ENCODE data around the gene TBPL1. TPM values are rescaled to one million over a fixed set of nuclear protein-coding genes. Genes with fewer than 3 reads are reported as not detected.

Gene TBPL1
- total and polyA plus RNA-seq, 4 donors, result 5.4 to 34.6 (median 11.5) TPM

DNA sequence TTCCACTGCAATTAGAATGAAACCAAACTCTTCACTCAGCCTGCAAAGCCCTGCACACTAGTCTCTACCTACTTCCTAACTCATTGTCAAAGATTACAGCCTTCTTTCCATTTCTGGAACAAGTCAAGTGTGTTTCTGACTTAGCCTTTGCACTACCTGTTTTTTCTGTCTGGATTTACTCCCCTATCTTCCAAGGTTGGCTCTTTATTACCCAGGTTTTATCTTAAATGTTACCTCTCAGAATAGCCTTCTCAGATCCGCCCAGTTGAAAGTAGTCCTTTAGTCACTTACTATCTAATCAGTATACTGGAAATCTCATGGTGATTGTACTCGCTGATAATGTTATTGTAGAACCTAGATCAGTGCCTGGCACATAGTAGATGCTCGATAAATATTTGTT, 42.7 kb downstream of the TBPL1 start (continued):
- TF ChIP-seq HNF4A (conservative IDR thresholded peaks at IDR 0.05) (no peak), NR2F2 (IDR thresholded peaks at IDR 0.05) (no peak), HNF4G (IDR thresholded peaks at IDR 0.05) (no peak), RAD21 (IDR thresholded peaks at IDR 0.05) (no peak), JUND (IDR thresholded peaks at IDR 0.05) (no peak), FOXA2 (IDR thresholded peaks at IDR 0.05) (no peak)
- TF ChIP-seq, protein P1, sequence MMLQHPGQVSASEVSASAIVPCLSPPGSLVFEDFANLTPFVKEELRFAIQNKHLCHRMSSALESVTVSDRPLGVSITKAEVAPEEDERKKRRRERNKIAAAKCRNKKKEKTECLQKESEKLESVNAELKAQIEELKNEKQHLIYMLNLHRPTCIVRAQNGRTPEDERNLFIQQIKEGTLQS (IDR thresholded peaks at IDR 0.05), result no peak

DNA sequence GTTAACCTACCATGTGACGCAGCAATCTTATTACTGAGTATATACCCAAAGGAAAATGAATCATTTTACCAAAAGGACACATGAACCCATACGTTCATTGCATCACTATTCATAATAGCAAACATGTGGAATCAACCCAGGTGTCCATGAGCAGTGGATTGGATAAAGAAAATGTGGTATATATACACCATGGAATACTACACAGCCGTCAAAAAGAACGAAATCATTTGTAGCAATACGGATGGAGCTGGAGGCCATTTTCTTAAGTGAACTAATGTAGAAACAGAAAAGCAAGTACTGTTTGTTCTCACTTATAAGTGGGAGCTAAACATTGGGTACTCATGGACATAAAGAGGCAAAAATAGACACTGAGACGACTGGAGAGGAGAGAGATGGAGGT, 44.2 kb downstream of the TBPL1 start:
- no peak overlapping the region for H3K27ac ChIP-seq (ENCODE audit: low read depth in 1 of 2, low read length in 2 of 2)
- H3K4me3 ChIP-seq (ENCODE audit: low read depth in 1 of 3, low read length in 3 of 3), result no peak overlapping the region
- peaks cover 0 to 8% (median 0%) of the 10 kb centered on the region in 4 donors for H3K4me1 ChIP-seq (ENCODE audit: control insufficient read depth in 4 of 4, insufficient read depth in 4 of 4, low read length in 3 of 4)
- no peaks in the 10 kb centered on the region for H3K36me3 ChIP-seq (ENCODE audit: control insufficient read depth in 4 of 4, insufficient read depth in 3 of 4, low read depth in 1 of 4, low read length in 3 of 4)
- 98% methylated on average over 6 of the region's 6 CpGs for WGBS
- H3K27me3 ChIP-seq (ENCODE audit: control insufficient read depth in 4 of 4, insufficient read depth in 4 of 4, low read length in 3 of 4), result no peaks in the 10 kb centered on the region
- TF ChIP-seq RAD21 (IDR thresholded peaks at IDR 0.05) (no peak), HNF4A (conservative IDR thresholded peaks at IDR 0.05) (no peak), EGR1 (IDR thresholded peaks at IDR 0.05; ENCODE audit: low read depth in 2 of 2) (no peak), SP1 (IDR thresholded peaks at IDR 0.05) (no peak), TAF1 (conservative IDR thresholded peaks at IDR 0.05) (no peak), RXRA (IDR thresholded peaks at IDR 0.05) (no peak), FOXA1 (IDR thresholded peaks at IDR 0.05) (no peak)
- TF ChIP-seq, protein P2, sequence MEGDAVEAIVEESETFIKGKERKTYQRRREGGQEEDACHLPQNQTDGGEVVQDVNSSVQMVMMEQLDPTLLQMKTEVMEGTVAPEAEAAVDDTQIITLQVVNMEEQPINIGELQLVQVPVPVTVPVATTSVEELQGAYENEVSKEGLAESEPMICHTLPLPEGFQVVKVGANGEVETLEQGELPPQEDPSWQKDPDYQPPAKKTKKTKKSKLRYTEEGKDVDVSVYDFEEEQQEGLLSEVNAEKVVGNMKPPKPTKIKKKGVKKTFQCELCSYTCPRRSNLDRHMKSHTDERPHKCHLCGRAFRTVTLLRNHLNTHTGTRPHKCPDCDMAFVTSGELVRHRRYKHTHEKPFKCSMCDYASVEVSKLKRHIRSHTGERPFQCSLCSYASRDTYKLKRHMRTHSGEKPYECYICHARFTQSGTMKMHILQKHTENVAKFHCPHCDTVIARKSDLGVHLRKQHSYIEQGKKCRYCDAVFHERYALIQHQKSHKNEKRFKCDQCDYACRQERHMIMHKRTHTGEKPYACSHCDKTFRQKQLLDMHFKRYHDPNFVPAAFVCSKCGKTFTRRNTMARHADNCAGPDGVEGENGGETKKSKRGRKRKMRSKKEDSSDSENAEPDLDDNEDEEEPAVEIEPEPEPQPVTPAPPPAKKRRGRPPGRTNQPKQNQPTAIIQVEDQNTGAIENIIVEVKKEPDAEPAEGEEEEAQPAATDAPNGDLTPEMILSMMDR (IDR thresholded peaks at IDR 0.05; ENCODE audit: low read depth, low read length, missing input control), result no peak
- TF ChIP-seq, protein P1 (IDR thresholded peaks at IDR 0.05), result no peak
- TF ChIP-seq, protein P3, sequence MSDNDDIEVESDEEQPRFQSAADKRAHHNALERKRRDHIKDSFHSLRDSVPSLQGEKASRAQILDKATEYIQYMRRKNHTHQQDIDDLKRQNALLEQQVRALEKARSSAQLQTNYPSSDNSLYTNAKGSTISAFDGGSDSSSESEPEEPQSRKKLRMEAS (IDR thresholded peaks at IDR 0.05), result no peak
- TF ChIP-seq, protein P4, sequence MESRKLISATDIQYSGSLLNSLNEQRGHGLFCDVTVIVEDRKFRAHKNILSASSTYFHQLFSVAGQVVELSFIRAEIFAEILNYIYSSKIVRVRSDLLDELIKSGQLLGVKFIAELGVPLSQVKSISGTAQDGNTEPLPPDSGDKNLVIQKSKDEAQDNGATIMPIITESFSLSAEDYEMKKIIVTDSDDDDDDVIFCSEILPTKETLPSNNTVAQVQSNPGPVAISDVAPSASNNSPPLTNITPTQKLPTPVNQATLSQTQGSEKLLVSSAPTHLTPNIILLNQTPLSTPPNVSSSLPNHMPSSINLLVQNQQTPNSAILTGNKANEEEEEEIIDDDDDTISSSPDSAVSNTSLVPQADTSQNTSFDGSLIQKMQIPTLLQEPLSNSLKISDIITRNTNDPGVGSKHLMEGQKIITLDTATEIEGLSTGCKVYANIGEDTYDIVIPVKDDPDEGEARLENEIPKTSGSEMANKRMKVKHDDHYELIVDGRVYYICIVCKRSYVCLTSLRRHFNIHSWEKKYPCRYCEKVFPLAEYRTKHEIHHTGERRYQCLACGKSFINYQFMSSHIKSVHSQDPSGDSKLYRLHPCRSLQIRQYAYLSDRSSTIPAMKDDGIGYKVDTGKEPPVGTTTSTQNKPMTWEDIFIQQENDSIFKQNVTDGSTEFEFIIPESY (IDR thresholded peaks at IDR 0.05), result no peak
- no peak overlapping the region for H3K9ac ChIP-seq (ENCODE audit: low read depth in 1 of 2, low read length in 2 of 2)
- H3K9me3 ChIP-seq (ENCODE audit: control insufficient read depth in 4 of 4, low read length in 3 of 4), result no peaks in the 10 kb centered on the region
- DNase-seq (ENCODE audit: low spot score), result no peak

DNA sequence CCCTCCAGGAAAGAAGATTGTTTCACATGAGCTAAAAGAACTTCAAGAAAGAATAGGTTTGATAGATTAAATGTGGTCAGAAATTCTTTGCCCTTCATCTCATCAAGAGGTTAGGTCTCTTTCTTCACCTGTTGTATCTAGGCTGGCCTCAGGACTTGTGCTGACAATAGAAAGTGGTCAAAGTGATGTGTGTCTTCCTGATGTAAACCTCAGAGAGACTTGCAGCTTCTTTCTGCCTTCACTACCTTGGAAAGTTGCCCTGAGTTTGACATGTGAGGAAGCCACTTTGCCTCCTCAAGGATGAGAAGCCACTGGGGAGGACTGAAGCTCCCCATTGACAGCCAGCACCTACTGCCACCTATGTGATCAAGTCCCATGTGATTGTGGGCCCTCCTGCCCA, 46.3 kb downstream of the TBPL1 start:
- H3K9me3 ChIP-seq (ENCODE audit: control insufficient read depth in 4 of 4, low read length in 3 of 4), result no peaks in the 10 kb centered on the region
- H3K4me1 ChIP-seq (ENCODE audit: control insufficient read depth in 4 of 4, insufficient read depth in 4 of 4, low read length in 3 of 4), result peaks cover 0 to 8% (median 2%) of the 10 kb centered on the region in 4 donors
- no peak for DNase-seq (ENCODE audit: low spot score)
- H3K27ac ChIP-seq (ENCODE audit: low read depth in 1 of 2, low read length in 2 of 2), result no peak overlapping the region
- TF ChIP-seq EGR1 (IDR thresholded peaks at IDR 0.05; ENCODE audit: low read depth in 2 of 2) (no peak), NR2F2 (IDR thresholded peaks at IDR 0.05) (no peak), TAF1 (conservative IDR thresholded peaks at IDR 0.05) (no peak), JUND (IDR thresholded peaks at IDR 0.05) (no peak), GABPA (IDR thresholded peaks at IDR 0.05 in 1 of 2, conservative IDR thresholded peaks at IDR 0.05 in 1 of 2) (no peak), RXRA (IDR thresholded peaks at IDR 0.05) (no peak), HNF4G (IDR thresholded peaks at IDR 0.05) (no peak), YY1 (IDR thresholded peaks at IDR 0.05) (no peak), HNF4A (conservative IDR thresholded peaks at IDR 0.05) (no peak)
- TF ChIP-seq, protein P4 (IDR thresholded peaks at IDR 0.05), result no peak
- TF ChIP-seq, protein P1 (IDR thresholded peaks at IDR 0.05), result no peak
- TF ChIP-seq, protein P5, sequence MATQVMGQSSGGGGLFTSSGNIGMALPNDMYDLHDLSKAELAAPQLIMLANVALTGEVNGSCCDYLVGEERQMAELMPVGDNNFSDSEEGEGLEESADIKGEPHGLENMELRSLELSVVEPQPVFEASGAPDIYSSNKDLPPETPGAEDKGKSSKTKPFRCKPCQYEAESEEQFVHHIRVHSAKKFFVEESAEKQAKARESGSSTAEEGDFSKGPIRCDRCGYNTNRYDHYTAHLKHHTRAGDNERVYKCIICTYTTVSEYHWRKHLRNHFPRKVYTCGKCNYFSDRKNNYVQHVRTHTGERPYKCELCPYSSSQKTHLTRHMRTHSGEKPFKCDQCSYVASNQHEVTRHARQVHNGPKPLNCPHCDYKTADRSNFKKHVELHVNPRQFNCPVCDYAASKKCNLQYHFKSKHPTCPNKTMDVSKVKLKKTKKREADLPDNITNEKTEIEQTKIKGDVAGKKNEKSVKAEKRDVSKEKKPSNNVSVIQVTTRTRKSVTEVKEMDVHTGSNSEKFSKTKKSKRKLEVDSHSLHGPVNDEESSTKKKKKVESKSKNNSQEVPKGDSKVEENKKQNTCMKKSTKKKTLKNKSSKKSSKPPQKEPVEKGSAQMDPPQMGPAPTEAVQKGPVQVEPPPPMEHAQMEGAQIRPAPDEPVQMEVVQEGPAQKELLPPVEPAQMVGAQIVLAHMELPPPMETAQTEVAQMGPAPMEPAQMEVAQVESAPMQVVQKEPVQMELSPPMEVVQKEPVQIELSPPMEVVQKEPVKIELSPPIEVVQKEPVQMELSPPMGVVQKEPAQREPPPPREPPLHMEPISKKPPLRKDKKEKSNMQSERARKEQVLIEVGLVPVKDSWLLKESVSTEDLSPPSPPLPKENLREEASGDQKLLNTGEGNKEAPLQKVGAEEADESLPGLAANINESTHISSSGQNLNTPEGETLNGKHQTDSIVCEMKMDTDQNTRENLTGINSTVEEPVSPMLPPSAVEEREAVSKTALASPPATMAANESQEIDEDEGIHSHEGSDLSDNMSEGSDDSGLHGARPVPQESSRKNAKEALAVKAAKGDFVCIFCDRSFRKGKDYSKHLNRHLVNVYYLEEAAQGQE (IDR thresholded peaks at IDR 0.05), result no peak
- TF ChIP-seq, protein P3 (IDR thresholded peaks at IDR 0.05), result no peak
- no peak overlapping the region for H3K4me3 ChIP-seq (ENCODE audit: low read depth in 1 of 3, low read length in 3 of 3)
- no peaks in the 10 kb centered on the region for H3K27me3 ChIP-seq (ENCODE audit: control insufficient read depth in 4 of 4, insufficient read depth in 4 of 4, low read length in 3 of 4)
- no peaks in the 10 kb centered on the region for H3K36me3 ChIP-seq (ENCODE audit: control insufficient read depth in 4 of 4, insufficient read depth in 3 of 4, low read depth in 1 of 4, low read length in 3 of 4)
- H3K9ac ChIP-seq (ENCODE audit: low read depth in 1 of 2, low read length in 2 of 2), result no peak overlapping the region

Data from liver (tissue), 9 donors.